GM12878 (cell line): ENCODE data around the gene TGM6. TPM values are rescaled to one million over a fixed set of nuclear protein-coding genes. Genes with fewer than 3 reads are reported as not detected.

Experiments used
- RELB ChIP-seq: fragments of 450-650 bp; IDR thresholded peaks from 2 replicates; pipeline ENCODE4 v1.6.1; 2017; ENCODE audit warnings: low read depth, mild to moderate bottlenecking, moderate library complexity
- RFX5 ChIP-seq: IDR thresholded peaks from 2 replicates; pipeline ENCODE4 v1.6.1; 2011; ENCODE audit warnings: low read depth, low read length, improper control_type of control experiment
- SPI1 ChIP-seq: IDR thresholded peaks from 2 replicates; pipeline ENCODE4 v1.6.1; 2011; ENCODE audit warnings: low read depth, mild to moderate bottlenecking, low read length, moderate library complexity, borderline replicate concordance; ENCODE audit not compliant: insufficient read depth
- SRF ChIP-seq, 2 experiments: IDR thresholded peaks; 2 replicates each; pipeline ENCODE4 v1.6.1; 2011; ENCODE audit warnings: low read depth in 2 of 2, low read length in 2 of 2, mild to moderate bottlenecking in 1 of 2, moderate library complexity in 1 of 2
- polyA plus RNA-seq, 11 experiments: library from polyadenylated mRNA; depleted of rRNA in 4 of 11; unstranded in 6 of 11; stranded (reverse) in 5 of 11; fragments of >200 nt; fragmentation: Nextera tagmentation in 4 of 11; fragmentation: Illumina TruSeq in 1 of 11; extraction: Ambion mirVana in 4 of 11; extraction: Trizol in 1 of 11; gene quantifications; 1 replicate in 1 of 11; 2 replicates in 10 of 11; pipeline versions ENCODE4 v1.2.1 to v1.2.3, GENCODE V29; 2011 to 2016; ENCODE audit warnings: inconsistent platforms in 2 of 11, missing spikeins in 2 of 11, low read depth in 1 of 11
- total RNA-seq, 4 experiments: library from RNA; depleted of rRNA in 3 of 4; stranded (reverse); fragments of >200 nt in 3 of 4; fragmentation: Illumina TruSeq in 1 of 4; extraction: Trizol in 1 of 4; gene quantifications; 2 replicates each; pipeline versions ENCODE4 v1.2.1 to v1.2.3, GENCODE V29; 2013 to 2021
- TF ChIP-seq, protein P1 (sequence below): IDR thresholded peaks from 2 replicates; pipeline ENCODE4 v1.6.1; 2012; ENCODE audit warnings: improper control_type of control experiment, low read depth, low read length; ENCODE audit not compliant: insufficient replicate concordance

TGM6 gene
- total and polyA plus RNA-seq, 10 of the 15 experiments (the other 5 are each of a cell fraction or from before 2014, with no cell fraction given): not detected

DNA sequence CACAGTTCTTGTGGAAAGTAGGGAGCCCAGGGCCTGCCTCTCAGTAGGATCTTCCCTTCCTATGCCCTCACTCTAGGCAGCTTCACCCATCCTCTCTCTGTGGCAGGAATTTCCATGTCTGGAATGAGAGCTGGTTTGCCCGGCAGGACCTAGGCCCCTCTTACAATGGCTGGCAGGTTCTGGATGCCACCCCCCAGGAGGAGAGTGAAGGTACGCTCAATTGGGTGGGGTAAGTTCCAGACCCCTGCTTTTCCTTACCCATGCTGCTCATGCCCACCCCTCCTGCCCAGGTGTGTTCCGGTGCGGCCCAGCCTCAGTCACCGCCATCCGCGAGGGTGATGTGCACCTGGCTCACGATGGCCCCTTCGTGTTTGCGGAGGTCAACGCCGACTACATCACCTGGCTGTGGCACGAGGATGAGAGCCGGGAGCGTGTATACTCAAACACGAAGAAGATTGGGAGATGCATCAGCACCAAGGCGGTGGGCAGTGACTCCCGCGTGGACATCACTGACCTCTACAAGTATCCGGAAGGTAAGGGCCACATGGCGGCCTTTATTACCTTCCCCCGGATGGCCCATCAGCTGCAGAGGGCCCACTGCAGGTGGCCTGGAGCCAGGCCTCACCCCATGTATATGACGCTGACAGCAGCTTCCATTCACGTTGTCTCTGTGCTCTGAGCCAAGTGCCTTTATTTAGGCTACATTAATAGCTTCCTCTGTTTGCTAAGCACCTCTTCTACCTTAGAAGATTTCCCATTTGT lies 22.8 kb downstream of the TGM6 start (continued):
- TF ChIP-seq RELB (no peak), RFX5 (no peak), SPI1 (no peak), SRF (IDR thresholded peaks at IDR 0.05; ENCODE audit: low read depth in 2 of 2, low read length in 2 of 2) (no peak)
- TF ChIP-seq, protein P1, sequence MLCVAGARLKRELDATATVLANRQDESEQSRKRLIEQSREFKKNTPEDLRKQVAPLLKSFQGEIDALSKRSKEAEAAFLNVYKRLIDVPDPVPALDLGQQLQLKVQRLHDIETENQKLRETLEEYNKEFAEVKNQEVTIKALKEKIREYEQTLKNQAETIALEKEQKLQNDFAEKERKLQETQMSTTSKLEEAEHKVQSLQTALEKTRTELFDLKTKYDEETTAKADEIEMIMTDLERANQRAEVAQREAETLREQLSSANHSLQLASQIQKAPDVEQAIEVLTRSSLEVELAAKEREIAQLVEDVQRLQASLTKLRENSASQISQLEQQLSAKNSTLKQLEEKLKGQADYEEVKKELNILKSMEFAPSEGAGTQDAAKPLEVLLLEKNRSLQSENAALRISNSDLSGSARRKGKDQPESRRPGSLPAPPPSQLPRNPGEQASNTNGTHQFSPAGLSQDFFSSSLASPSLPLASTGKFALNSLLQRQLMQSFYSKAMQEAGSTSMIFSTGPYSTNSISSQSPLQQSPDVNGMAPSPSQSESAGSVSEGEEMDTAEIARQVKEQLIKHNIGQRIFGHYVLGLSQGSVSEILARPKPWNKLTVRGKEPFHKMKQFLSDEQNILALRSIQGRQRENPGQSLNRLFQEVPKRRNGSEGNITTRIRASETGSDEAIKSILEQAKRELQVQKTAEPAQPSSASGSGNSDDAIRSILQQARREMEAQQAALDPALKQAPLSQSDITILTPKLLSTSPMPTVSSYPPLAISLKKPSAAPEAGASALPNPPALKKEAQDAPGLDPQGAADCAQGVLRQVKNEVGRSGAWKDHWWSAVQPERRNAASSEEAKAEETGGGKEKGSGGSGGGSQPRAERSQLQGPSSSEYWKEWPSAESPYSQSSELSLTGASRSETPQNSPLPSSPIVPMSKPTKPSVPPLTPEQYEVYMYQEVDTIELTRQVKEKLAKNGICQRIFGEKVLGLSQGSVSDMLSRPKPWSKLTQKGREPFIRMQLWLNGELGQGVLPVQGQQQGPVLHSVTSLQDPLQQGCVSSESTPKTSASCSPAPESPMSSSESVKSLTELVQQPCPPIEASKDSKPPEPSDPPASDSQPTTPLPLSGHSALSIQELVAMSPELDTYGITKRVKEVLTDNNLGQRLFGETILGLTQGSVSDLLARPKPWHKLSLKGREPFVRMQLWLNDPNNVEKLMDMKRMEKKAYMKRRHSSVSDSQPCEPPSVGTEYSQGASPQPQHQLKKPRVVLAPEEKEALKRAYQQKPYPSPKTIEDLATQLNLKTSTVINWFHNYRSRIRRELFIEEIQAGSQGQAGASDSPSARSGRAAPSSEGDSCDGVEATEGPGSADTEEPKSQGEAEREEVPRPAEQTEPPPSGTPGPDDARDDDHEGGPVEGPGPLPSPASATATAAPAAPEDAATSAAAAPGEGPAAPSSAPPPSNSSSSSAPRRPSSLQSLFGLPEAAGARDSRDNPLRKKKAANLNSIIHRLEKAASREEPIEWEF: no peak
